NCI-H2227 treated with DMSO at 0.1 percent for 48 hours (cell line): ENCODE results near the gene ZNF100.
A peak's percentile ranks its signal among the peaks of the same experiment; 100 is the strongest.
"Not testable (repeated sequence)": the region's sequence is repeated elsewhere in the genome, so short reads cannot be mapped to it uniquely, and the experiment has no call there.

Experiments used
- DNase-seq: peaks from one replicate; lab custom pipeline; 2025; lab: John Stamatoyannopoulos, UW

Gene ZNF100

GRCh38 chr19:21704320-21704719 is 63.1 kb downstream of the ZNF100 start:
- no peak for DNase-seq

- DNase-seq = no peak
Measured at GRCh38 chr19:21699197-21699596, 68.2 kb downstream of the ZNF100 start.

DNA sequence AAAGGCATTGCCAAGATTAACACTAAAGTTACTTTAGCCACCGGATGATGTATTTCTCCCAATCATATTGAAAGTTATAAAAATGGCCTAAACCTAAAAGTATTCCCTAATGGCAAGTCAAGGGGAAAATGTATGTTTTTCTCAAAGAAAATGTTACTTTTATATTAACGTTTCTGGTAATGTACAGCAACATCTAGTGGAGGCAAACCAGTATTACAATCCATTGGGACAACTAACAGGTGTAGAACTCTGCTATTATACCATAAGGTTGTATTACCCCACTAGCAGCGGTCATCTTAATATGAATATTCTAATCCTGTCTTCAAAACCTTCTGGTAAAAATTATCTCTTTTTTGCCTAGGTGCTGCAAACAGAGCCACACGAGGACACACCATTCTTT is 69.2 kb downstream of the ZNF100 start:
- peak; percentile 0 for DNase-seq

- no peak for DNase-seq
Measured at GRCh38 chr19:21697698-21698097, 69.7 kb downstream of the ZNF100 start.

DNA sequence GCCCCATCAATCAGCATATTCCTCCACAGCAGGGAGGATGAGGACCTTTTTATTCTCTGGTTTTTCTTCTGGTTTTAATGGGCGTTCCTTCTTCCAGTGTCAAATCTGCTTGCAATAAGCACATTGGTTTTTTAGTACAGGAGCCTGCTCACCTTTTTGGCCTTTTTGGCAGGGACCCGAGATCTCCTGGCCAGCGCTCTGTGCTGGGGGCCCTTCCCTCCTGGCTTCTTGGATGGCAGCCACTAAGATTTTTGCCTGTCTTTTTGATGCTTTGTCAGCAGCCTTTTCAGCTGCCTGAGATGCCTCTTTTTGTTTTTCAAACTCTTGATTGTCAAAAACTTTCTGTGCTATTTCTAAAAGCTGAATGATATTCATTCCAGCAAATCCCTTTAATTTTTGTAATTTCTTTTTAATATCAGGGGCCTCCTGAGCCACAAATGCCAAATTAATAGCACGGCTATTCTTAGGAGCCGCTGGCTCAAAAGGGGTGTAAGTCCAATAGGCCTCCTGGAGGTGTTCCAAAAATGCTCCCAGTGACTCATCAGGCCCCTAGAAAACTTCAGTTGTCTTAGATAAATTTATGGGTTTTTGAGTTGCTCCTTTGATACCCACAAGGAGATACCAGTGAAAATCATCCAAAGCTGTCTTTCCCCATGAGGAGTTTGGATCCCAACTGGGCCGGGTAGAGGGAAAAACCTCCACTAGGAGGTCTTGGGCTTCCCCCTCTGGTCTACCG is 73.0 kb downstream of the ZNF100 start:
- DNase-seq = no peak

- no peak for DNase-seq
Measured at GRCh38 chr19:21693399-21693798, 74.0 kb downstream of the ZNF100 start.

DNA sequence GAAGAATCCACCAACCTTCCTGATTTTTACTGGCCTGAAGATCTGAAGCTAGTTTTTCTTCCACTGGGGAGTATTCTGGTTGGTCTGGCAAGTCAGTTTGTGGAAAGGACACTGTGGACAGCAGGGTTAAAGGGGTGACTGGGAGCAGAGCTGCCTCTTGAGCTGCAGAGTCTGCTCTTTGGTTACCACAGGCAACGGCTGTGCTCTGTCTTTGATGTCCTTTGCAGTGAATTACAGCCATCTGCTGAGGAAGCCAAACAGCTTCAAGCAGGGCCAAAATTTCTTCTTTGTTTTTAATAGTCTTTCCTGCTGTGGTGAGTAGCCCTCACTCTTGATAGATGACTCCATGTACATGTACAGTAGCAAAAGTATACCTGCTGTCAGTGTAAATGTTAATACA is 75.7 kb downstream of the ZNF100 start:
- no peak for DNase-seq

- no peak for DNase-seq
Measured at GRCh38 chr19:21688464-21688863, 78.9 kb downstream of the ZNF100 start.

GRCh38 chr19:21680671-21681070 is 86.7 kb downstream of the ZNF100 start:
- DNase-seq = no peak

DNA sequence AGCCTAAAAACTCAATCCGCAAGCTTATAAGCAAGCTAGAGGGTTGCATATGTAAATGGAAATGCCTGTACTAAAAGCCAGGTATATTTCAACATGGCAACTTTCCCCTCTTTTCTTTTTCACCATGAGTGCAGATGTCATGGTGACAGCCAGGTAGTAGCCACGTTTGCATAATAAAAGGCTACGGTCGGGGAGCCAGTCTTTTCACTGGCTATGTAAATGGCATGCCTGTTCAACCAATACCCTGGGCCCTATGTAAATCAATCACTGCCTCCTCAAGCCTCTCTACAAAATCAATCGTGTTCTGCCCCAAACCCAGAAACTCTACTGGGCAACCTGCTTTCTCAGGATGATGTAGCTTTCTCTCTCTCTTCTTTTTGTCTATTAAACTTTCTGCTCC is 87.4 kb downstream of the ZNF100 start:
- no peak for DNase-seq

DNA sequence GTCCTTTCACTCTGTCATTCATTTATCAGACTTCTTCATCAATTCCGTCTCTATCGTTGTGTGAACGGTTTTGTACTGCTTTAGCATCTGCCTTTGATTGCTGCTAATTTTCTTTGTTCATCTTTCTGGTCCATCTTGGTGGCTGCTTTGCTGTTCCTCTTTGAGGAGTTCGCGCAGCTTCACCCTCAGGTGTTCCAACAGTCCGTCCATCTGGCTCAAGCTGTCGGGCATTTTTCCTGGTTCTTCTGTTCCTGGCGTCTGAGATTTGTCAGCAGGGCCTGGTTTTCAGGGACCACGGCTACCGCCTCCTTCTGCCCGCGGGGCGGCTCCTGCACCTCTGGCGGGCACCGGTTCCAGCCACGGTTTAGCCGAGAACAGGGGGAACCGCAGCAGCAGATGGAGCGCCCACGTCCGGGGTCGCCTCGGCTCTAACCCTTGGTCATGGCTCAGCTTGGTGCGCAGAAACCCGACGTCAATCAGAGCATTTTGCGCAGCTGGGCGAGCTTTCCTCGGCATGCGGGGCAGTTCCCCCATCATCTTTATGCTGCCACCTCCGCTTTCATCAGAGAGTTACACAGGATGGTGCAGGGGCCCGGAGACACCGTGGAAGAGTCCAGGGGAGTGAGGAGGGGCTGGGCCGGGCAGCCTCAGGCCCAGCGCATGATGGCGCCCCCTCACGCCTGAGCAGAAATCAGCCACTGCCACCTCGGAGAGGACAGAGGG is 89.5 kb downstream of the ZNF100 start:
- DNase-seq = no peak

DNA sequence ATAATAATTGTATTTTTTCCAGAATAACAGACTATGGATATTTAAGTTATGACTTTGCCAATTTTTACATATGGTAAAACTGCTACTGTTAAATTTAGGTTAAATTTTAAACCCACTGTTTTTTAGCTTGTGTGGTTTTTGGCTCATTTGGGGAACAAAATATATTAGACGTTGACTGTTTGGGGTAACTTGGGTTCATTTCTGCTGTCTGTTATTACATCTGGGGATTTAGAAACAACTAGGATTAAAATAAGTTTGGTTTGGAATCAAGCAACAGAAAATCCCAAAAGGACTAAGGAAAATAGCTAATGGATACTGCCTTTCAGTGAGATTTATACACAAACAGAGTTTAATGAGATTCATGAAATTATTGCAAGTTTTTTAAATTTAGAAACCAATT is 92.9 kb downstream of the ZNF100 start:
- no peak for DNase-seq

DNA sequence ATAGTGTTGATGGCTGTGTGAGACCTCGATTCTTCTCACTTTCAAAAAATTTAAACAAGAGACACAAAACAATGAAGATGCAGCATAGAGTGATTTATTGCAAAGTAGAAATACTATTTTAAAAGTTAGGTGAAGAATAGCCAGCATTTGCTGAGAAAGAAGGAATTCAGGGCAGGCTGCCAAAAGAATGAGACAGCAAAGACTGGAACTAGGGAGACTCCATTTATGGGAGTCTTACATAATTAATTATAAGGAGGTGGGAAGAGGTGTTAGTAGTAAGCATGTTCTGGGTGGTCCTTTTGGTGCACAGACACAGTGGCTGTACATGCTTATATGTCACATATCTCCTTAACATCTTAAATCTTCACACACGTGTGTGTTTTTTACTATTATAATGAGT is 93.9 kb downstream of the ZNF100 start:
- not testable (repeated sequence) for DNase-seq
